ENCODE results near the gene PPP1R1C.
"Not testable (repeated sequence)": the region's sequence is repeated elsewhere in the genome, so short reads cannot be mapped to it uniquely, and the experiment has no call there.

Gene PPP1R1C

GRCh38 chr2:182004945-182005520 is 19.4 kb downstream of the PPP1R1C start:
- H3K4me1 Mint-ChIP-seq = no peaks in the 10 kb centered on the region
- H3K27me3 Mint-ChIP-seq = no peaks in the 10 kb centered on the region
- H3K9me3 Mint-ChIP-seq = peaks cover 4% of the 10 kb centered on the region
- peaks cover 1% of the 10 kb centered on the region for H3K36me3 Mint-ChIP-seq (ENCODE audit: insufficient read depth)
- no peak overlapping the region for H3K4me3 Mint-ChIP-seq
- DNase-seq (ENCODE audit: low spot score in 2 of 2) (no peak), ATAC-seq (replicated peaks; ENCODE audit: extremely low read depth, poor library complexity, severe bottlenecking) (no peak)
- H3K27ac Mint-ChIP-seq (ENCODE audit: low read depth) = no peak overlapping the region

- ATAC-seq (replicated peaks; ENCODE audit: extremely low read depth, poor library complexity, severe bottlenecking) (no peak), DNase-seq (ENCODE audit: low spot score in 2 of 2) (no peak)
- no peak overlapping the region for H3K4me3 Mint-ChIP-seq
- H3K36me3 Mint-ChIP-seq (ENCODE audit: insufficient read depth) = peaks cover 1% of the 10 kb centered on the region
- no peaks in the 10 kb centered on the region for H3K27me3 Mint-ChIP-seq
- H3K27ac Mint-ChIP-seq (ENCODE audit: low read depth) = no peak overlapping the region
- H3K4me1 Mint-ChIP-seq = no peaks in the 10 kb centered on the region
- H3K9me3 Mint-ChIP-seq = peaks cover 4% of the 10 kb centered on the region
Observed at GRCh38 chr2:182006595-182007341, 21.1 kb downstream of the PPP1R1C start.

- Mint-ChIP-seq H3K9me3 (peaks cover 21% of the 10 kb centered on the region), H3K4me1 (no peaks in the 10 kb centered on the region), H3K27ac (ENCODE audit: low read depth) (no peak overlapping the region), H3K36me3 (ENCODE audit: insufficient read depth) (no peaks in the 10 kb centered on the region), H3K27me3 (peaks cover 31% of the 10 kb centered on the region), H3K4me3 (no peak overlapping the region)
- DNase-seq (ENCODE audit: low spot score in 2 of 2) (no peak), ATAC-seq (replicated peaks; ENCODE audit: extremely low read depth, poor library complexity, severe bottlenecking) (no peak)
Observed at GRCh38 chr2:182014284-182014683, 28.6 kb downstream of the PPP1R1C start.

GRCh38 chr2:182015334-182016109 is 29.9 kb downstream of the PPP1R1C start:
- ATAC-seq (replicated peaks; ENCODE audit: extremely low read depth, poor library complexity, severe bottlenecking) = no peak
- H3K27ac Mint-ChIP-seq (ENCODE audit: low read depth) = no peak overlapping the region
- H3K4me1 Mint-ChIP-seq = no peaks in the 10 kb centered on the region
- H3K9me3 Mint-ChIP-seq = peaks cover 21% of the 10 kb centered on the region
- peaks cover 31% of the 10 kb centered on the region for H3K27me3 Mint-ChIP-seq
- DNase-seq (ENCODE audit: low spot score in 2 of 2) = no peak
- no peak overlapping the region for H3K4me3 Mint-ChIP-seq
- no peaks in the 10 kb centered on the region for H3K36me3 Mint-ChIP-seq (ENCODE audit: insufficient read depth)

GRCh38 chr2:182018218-182018617 is 32.6 kb downstream of the PPP1R1C start:
- no peak for ATAC-seq (replicated peaks; ENCODE audit: extremely low read depth, poor library complexity, severe bottlenecking)
- peaks cover 25% of the 10 kb centered on the region for H3K9me3 Mint-ChIP-seq
- H3K27me3 Mint-ChIP-seq = peaks cover 28% of the 10 kb centered on the region
- no peak overlapping the region for H3K4me3 Mint-ChIP-seq
- H3K27ac Mint-ChIP-seq (ENCODE audit: low read depth) = no peak overlapping the region
- no peaks in the 10 kb centered on the region for H3K4me1 Mint-ChIP-seq
- H3K36me3 Mint-ChIP-seq (ENCODE audit: insufficient read depth) = no peaks in the 10 kb centered on the region
- DNase-seq (ENCODE audit: low spot score in 2 of 2) = no peak

- H3K4me1 Mint-ChIP-seq = no peaks in the 10 kb centered on the region
- no peak for DNase-seq (ENCODE audit: low spot score in 2 of 2)
- no peaks in the 10 kb centered on the region for H3K36me3 Mint-ChIP-seq (ENCODE audit: insufficient read depth)
- peaks cover 14% of the 10 kb centered on the region for H3K9me3 Mint-ChIP-seq
- H3K4me3 Mint-ChIP-seq = no peak overlapping the region
- H3K27me3 Mint-ChIP-seq = peaks cover 13% of the 10 kb centered on the region
- ATAC-seq (replicated peaks; ENCODE audit: extremely low read depth, poor library complexity, severe bottlenecking) = no peak
- H3K27ac Mint-ChIP-seq (ENCODE audit: low read depth) = no peak overlapping the region
Observed at GRCh38 chr2:182019731-182020130, 34.1 kb downstream of the PPP1R1C start.

GRCh38 chr2:182020286-182021070 is 34.8 kb downstream of the PPP1R1C start:
- no peak for ATAC-seq (replicated peaks; ENCODE audit: extremely low read depth, poor library complexity, severe bottlenecking)
- Mint-ChIP-seq H3K4me1 (no peaks in the 10 kb centered on the region), H3K27ac (ENCODE audit: low read depth) (no peak overlapping the region), H3K36me3 (ENCODE audit: insufficient read depth) (no peaks in the 10 kb centered on the region), H3K27me3 (peaks cover 8% of the 10 kb centered on the region), H3K9me3 (peaks cover 7% of the 10 kb centered on the region), H3K4me3 (no peak overlapping the region)
- DNase-seq (ENCODE audit: low spot score in 2 of 2) = no peak

- Mint-ChIP-seq H3K9me3 (peaks cover 7% of the 10 kb centered on the region), H3K36me3 (ENCODE audit: insufficient read depth) (no peaks in the 10 kb centered on the region), H3K4me1 (no peaks in the 10 kb centered on the region), H3K27ac (ENCODE audit: low read depth) (no peak overlapping the region), H3K27me3 (no peaks in the 10 kb centered on the region), H3K4me3 (no peak overlapping the region)
- DNase-seq (ENCODE audit: low spot score in 2 of 2) (no peak), ATAC-seq (replicated peaks; ENCODE audit: extremely low read depth, poor library complexity, severe bottlenecking) (no peak)
Observed at GRCh38 chr2:182023235-182023634, 37.6 kb downstream of the PPP1R1C start.

GRCh38 chr2:182030875-182031274 is 45.2 kb downstream of the PPP1R1C start:
- H3K27ac Mint-ChIP-seq (ENCODE audit: low read depth); ATAC-seq (replicated peaks; ENCODE audit: extremely low read depth, poor library complexity, severe bottlenecking): not testable (repeated sequence)

GRCh38 chr2:182031956-182032355 is 46.3 kb downstream of the PPP1R1C start:
- H3K4me1 Mint-ChIP-seq = no peaks in the 10 kb centered on the region
- DNase-seq (ENCODE audit: low spot score in 2 of 2) (no peak), ATAC-seq (replicated peaks; ENCODE audit: extremely low read depth, poor library complexity, severe bottlenecking) (no peak)
- peaks cover 6% of the 10 kb centered on the region for H3K27me3 Mint-ChIP-seq
- no peak overlapping the region for H3K27ac Mint-ChIP-seq (ENCODE audit: low read depth)
- H3K36me3 Mint-ChIP-seq (ENCODE audit: insufficient read depth) = no peaks in the 10 kb centered on the region
- H3K9me3 Mint-ChIP-seq = peaks cover 6% of the 10 kb centered on the region
- H3K4me3 Mint-ChIP-seq = no peak overlapping the region

More at GRCh38 chr2:182030875-182031274, 45.2 kb downstream of the PPP1R1C start:
- H3K27me3 Mint-ChIP-seq; H3K4me3 Mint-ChIP-seq; H3K4me1 Mint-ChIP-seq; H3K36me3 Mint-ChIP-seq (ENCODE audit: insufficient read depth); DNase-seq (ENCODE audit: low spot score in 2 of 2); H3K9me3 Mint-ChIP-seq: not testable (repeated sequence)

- ATAC-seq (replicated peaks; ENCODE audit: extremely low read depth, poor library complexity, severe bottlenecking) = no peak
- Mint-ChIP-seq H3K27me3 (peaks cover 9% of the 10 kb centered on the region), H3K27ac (ENCODE audit: low read depth) (no peak overlapping the region)
Observed at GRCh38 chr2:182033449-182033848, 47.8 kb downstream of the PPP1R1C start.

GRCh38 chr2:182038576-182038975 is 52.9 kb downstream of the PPP1R1C start:
- no peak overlapping the region for H3K4me3 Mint-ChIP-seq
- H3K27me3 Mint-ChIP-seq = peaks cover 9% of the 10 kb centered on the region
- H3K9me3 Mint-ChIP-seq = peaks cover 6% of the 10 kb centered on the region
- DNase-seq (ENCODE audit: low spot score in 2 of 2) (no peak), ATAC-seq (replicated peaks; ENCODE audit: extremely low read depth, poor library complexity, severe bottlenecking) (no peak)
- H3K36me3 Mint-ChIP-seq (ENCODE audit: insufficient read depth) = no peaks in the 10 kb centered on the region
- no peaks in the 10 kb centered on the region for H3K4me1 Mint-ChIP-seq
- no peak overlapping the region for H3K27ac Mint-ChIP-seq (ENCODE audit: low read depth)

More at GRCh38 chr2:182033449-182033848, 47.8 kb downstream of the PPP1R1C start:
- Mint-ChIP-seq H3K9me3 (peaks cover 6% of the 10 kb centered on the region), H3K4me3 (no peak overlapping the region), H3K36me3 (ENCODE audit: insufficient read depth) (no peaks in the 10 kb centered on the region), H3K4me1 (no peaks in the 10 kb centered on the region)
- no peak for DNase-seq (ENCODE audit: low spot score in 2 of 2)
